NK-92 (cell line): ENCODE measurements around the gene TFCP2.

Experiments
- DNase-seq: peaks from one replicate; lab custom pipeline; 2025; ENCODE audit not compliant: unreplicated experiment; lab: John Stamatoyannopoulos, UW

TFCP2 gene

DNA sequence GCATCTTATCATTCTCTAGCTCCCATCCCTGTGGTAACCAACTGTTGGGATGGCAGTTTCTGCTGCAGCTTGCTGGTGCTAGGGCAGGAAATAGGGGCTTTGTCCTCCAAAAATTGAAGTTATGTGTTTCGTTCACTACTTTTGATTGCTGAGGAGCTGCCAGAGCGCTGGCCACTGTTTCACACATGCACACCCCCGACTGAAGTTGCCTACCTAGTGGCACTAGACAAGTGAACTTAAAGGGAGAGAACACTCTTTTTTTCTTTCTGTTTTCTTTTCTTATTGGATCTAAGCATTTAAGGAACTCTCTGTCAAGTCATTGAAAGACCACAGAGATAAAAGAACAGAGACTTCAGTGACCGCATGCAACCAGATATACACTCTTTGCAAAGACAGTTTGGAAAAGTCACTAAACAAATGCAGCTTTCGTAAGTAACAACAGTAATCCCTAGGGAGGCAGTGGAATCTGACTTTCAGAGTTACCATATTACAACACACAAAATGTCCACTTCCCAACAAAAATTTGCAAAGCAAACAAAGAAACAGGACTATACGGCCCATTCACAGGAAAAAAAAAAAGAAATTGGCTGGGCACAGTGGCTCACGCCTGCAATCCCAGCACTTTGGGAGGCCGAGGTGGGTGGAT lies 12.0 kb downstream of the TFCP2 start:
- DNase-seq = no peak

DNA sequence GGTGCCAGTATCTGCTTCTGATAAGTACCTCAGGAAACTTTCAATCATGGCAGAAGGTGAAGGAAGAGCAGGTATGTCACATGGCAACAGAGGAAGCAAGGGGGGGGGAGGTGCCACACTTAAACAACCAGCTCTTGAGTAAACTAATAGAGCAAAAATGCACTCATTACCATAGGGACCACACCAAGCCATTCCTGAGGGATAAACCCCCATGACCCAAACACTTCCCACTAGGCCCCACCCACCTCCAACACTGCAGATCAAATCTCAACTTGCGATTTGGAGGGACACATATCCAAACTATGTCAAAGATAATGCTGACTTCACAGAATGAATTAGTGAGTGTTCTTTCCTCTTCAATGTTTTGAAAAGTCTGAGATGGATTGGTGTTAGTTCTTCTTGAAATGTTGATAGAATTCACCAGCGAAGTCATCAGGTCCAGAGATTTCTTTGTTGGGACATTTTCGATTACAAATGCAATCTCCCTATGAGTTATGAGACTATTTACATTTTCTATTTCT lies 16.6 kb downstream of the TFCP2 start:
- DNase-seq = no peak

DNA sequence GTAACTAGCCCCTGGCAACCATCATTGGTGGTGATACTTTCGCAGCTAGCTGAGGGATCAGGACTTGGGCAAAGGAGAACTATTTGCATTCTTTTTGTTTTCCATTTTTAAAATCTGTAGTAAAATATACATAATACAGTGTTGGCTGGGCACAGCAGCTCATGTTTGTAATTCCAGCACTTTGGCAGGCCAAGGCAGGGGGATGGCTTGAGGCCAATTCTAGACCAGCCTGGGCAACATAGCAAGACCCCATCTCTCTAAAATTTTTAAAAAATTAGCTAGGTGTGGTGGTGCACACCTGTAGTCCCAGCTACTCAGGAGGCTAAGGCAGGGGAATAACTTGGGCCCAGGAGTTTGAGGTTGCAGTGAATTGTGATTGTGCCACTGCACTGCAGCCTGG lies 20.0 kb downstream of the TFCP2 start:
- no peak for DNase-seq

GRCh38 chr12:51150777-51151176 lies 22.2 kb downstream of the TFCP2 start:
- DNase-seq = no peak

DNA sequence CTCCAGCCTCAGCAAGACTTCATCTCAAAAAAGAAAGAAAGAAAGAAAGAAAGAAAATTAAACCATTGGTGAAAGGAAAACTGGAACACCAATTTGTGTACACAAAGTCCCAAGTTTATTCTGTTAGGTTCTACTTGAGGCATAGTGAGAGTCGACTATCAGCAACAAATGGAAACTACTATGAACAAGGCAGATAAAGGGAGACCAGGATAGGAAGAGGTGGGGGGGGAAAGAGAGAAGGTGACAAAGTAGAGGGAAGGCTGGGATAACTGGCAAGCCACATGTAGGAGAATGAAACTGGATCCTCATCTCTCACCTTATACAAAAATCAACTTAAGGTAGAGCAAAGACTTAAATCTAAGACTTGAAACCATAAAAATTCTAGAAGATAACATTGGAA lies 25.6 kb downstream of the TFCP2 start:
- no peak for DNase-seq

GRCh38 chr12:51139292-51139844 lies 33.6 kb downstream of the TFCP2 start:
- no peak for DNase-seq

DNA sequence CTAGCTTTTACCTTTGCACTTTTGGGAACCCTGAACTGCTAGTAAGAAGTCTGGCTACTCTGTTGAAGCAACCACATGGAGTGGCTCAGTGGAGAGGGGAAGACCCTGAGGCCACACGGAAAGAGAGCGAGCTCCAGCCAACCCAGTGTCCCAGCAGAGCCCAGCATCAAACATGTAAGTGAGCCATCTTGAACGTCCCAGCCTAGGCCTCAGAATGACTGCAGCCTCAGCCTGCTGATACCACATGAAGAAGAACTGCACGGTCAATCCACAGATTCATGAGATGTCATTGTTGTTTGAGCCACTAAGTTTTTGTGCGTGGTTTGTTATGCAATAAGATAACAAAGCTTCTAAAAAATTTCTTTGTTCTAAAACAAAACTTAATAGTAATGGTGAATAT lies 40.2 kb downstream of the TFCP2 start:
- DNase-seq = no peak

DNA sequence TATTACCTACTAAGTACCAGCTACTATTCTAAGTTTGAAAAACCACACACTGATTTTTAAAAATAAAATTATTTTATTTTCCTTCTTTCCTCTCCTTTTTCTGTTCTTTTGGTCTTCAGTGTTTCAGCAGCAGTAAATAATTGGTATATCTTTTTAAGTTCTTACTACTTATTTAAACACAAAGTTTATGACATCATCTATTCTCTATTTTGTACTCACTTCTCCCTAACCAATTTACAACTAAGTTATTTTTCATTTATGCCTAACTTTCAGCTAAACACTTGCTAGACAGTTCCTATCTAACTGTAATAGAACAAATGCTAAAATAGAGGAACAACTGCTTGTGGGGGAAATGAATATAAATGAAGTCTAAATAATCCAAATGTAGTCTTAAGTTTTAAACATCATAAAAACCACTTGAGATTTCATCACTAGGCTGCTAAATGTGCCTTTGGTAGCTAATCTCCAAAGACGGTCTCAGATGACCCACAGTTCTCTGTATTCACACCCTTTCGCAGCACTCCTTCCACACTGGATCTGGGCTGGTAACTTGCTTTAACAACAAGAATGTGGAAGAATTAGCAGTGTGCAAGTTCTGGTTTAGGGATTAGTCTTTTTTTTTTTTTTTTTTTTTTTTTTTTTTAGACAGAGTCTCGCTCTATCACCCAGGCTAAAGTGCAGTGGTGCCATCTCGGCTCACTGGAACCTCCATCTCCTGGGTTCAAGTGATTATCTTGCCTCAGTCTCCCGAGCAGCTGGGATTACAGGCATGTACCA lies 41.0 kb downstream of the TFCP2 start:
- DNase-seq = no peak

DNA sequence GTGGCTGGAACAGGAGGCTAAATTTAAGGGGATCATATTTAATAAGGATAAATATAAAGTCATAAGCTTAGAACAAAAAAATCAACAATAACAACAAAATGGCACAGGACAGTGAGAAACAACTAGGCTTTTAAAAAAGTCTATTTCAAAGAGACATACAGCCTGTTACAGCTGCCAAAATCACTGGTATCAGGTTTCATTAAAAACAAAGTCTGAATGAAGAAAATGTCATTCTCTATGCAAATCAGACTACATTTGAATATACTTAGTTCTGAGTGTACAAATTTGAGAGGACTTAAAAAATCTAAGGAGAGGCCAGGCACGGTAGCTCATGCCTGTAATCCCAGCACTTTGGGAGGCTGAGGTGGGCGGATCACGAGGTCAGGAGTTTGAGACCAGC lies 44.0 kb downstream of the TFCP2 start:
- no peak for DNase-seq

DNA sequence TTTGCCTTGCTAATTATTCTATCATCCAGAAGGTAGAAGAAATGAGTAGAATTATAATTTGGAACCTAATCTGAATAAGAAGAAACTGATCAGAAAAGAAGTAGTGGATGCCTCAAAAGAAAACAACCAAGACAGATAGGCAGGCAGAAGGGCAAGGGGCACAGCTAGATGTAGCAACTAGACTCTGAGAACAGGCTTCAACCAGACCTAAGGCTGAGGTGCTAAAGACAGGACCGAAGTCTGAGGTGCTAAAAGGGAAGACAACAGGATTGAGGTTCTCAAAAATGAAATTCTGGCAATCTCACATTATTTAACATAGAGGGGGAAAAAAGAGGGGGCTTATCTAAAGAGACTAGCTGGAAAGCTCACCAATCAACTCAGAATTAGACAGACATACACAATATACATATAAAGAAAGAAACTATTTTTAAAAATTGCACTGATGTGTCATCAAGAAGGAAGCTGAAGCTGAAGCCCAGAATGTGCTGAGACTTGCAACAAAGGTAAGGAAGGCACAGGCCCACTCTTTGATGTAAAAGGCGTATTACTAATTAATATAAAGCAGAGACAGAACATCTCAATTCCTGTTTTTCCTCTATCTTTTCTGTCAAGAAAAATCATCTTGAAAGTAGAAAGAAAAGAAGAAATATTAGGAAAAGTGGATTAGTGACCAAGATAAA lies 45.7 kb downstream of the TFCP2 start:
- DNase-seq = no peak

DNA sequence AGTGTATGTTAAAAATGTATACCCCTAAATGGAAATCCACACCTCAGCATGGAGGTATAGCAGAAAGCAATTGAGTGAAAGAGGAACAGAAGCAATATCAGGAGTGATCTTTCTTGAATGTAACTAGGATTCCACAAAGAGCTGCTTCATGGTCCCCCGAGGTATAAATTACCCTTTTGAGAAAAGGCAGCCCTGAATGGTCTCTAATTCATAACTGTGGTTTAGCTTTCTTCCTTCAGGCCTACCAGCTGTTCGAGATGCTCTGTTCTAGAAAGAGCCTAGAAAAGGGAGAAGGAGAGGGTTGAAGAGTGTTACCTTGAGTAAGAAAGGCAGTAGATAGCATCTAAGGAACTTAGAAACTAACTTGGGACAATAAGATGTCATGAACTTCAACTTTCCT lies 46.6 kb downstream of the TFCP2 start:
- no peak for DNase-seq

DNA sequence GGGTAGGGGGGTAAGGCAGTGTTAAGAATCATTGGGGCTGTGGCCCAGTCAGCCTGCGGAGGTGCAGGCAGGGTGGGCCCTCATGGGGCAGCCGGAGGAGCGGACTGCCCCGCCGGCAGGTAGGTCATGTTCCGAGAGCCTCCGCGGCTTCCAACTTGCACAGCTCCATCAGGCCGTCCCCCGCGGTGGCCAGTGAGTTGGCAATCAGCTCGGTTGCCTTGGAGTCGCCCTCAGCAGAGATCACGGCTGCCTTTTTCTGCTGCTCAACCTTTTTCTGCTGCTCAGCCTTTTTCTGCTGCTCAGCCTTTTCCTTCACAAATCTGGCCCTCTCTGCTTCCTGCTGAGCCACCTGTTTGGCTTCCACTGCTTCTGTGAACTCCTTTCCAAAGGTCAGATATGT lies 48.4 kb downstream of the TFCP2 start:
- no peak for DNase-seq

- DNase-seq = no peak
These were observed 50.1 kb downstream of the TFCP2 start for GRCh38 chr12:51122844-51123243.

DNA sequence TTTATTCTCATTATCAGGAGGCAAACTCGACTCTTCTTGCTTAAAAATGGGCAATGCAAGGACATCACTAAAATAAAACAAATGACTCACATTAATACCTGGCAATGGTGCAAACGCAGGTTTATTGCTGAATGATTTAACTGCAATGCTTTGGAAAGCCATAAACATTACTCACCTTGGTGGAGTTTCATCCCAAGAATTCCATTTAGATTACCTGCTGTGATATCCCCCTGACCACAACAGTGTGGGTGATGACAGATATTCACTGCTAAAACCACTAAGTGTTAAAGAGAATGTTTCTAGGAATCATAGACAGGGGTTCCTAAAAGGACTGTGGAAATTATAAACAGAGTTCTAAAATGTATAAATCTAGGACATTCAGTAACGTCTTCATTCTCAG lies 54.2 kb downstream of the TFCP2 start:
- no peak for DNase-seq

DNA sequence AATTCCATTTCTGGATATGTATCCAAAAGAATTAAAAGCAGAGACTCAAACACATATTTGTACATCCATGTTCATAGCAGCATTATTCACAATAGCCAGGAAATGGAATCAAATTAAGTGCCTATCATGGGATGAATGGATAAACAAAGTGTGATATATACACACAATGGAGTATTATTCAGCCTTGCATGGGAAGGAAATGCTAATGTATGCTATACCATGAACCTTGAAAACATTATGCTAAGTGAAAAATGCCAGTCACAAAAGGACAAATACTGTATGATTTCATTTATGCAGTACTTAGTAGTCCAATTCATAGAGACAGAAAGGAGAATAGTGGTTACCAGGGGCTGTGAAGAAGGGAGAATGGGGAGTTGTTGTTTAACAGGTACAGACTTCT lies 57.4 kb downstream of the TFCP2 start:
- no peak for DNase-seq

GRCh38 chr12:51108136-51108535 lies 64.8 kb downstream of the TFCP2 start:
- no peak for DNase-seq

- DNase-seq = no peak
These were observed 69.0 kb downstream of the TFCP2 start for GRCh38 chr12:51103977-51104376.

GRCh38 chr12:51098611-51099010 lies 74.3 kb downstream of the TFCP2 start:
- DNase-seq = no peak

GRCh38 chr12:51090705-51091229 lies 82.2 kb downstream of the TFCP2 start:
- no peak for DNase-seq

DNA sequence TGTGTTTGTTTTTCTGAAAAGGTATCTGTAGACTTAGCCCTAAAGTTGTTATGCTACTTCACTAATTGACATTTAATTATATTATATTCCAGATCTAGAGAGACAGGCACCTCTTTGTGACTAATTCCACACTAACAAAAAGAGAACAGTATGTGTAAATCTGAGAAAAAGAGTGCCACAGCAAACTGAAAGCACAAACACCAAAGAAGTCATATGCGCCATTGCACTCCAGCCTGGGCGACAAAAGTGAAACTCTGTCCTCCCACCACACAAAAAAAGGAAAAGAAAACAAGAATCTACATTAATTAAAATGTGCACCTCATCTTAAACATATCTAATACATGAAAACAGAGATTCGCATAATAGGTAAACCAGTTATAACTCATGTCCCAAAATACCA lies 85.1 kb downstream of the TFCP2 start:
- no peak for DNase-seq

DNA sequence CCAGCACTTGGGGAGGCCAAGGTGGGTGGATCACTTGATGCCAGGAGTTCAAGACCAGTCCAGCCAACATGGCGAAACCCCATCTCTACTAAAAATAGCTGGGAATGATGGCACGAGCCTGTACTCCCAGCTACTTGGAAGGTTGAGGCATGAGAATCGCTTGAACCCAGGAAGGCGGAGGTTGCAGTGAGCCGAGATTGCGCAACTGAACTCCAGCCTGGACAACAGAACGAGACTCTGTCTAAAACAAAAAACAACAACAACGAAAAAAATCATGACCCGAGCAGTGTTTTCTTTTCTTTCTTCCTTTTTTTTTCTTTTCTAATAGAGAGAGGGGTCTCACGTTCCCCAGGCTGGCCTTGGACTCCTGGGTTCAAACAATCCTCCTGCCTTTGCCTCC lies 86.0 kb downstream of the TFCP2 start:
- no peak for DNase-seq

DNA sequence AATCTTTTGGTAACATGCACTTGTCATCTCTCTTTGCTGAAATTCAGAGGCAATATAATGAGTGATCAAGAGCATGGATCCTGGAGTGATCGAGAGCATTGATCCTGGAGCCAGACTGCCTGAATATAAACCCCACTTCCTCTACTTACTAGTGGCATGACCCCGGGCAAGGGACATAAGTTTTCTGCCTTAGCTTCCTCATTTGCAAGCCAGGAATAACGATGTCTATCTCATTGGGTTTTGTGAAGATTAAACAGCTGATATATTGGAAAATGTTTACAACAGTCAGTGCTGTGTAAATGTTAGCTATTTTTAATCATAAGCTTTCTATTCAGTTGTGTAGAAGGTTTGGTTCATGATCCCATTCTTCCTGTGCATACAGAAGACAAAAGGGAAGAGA lies 87.2 kb downstream of the TFCP2 start:
- no peak for DNase-seq
